ENCODE measurements around the gene SLC35F5.

Gene SLC35F5

GRCh38 chr2:113795405-113795920, 39.0 kb upstream of the SLC35F5 start:
- no peak overlapping the region for H3K4me2 ChIP-seq
- no peak overlapping the region for H3K27ac ChIP-seq
- TF ChIP-seq CTCF (conservative IDR thresholded peaks at IDR 0.05; ENCODE audit: low read depth, low read length) = no peak
- no peak overlapping the region for H2AFZ ChIP-seq (ENCODE audit: low read depth)
- no peaks in the 10 kb centered on the region for H3K36me3 ChIP-seq (ENCODE audit: insufficient read depth)
- no peak overlapping the region for H3K4me3 ChIP-seq (IDR thresholded peaks at IDR 0.05; ENCODE audit: insufficient read depth, low read depth, low read length)
- no peaks in the 10 kb centered on the region for H3K27me3 ChIP-seq (ENCODE audit: insufficient read depth, low read depth)
- H3K9ac ChIP-seq = no peak overlapping the region
- no peaks in the 10 kb centered on the region for H3K79me2 ChIP-seq (ENCODE audit: insufficient read depth, low read depth)
- H4K20me1 ChIP-seq (ENCODE audit: insufficient read depth) = no peaks in the 10 kb centered on the region
- H3K4me1 ChIP-seq (ENCODE audit: low read depth, poor library complexity, severe bottlenecking) = peaks cover 31% of the 10 kb centered on the region

- no peaks in the 10 kb centered on the region for H4K20me1 ChIP-seq (ENCODE audit: insufficient read depth)
- peak overlapping the region; percentile 79 for H2AFZ ChIP-seq (ENCODE audit: low read depth)
- TF ChIP-seq CTCF (conservative IDR thresholded peaks at IDR 0.05; ENCODE audit: low read depth, low read length) = no peak
- no peaks in the 10 kb centered on the region for H3K79me2 ChIP-seq (ENCODE audit: insufficient read depth, low read depth)
- no peak overlapping the region for H3K4me3 ChIP-seq (IDR thresholded peaks at IDR 0.05; ENCODE audit: insufficient read depth, low read depth, low read length)
- H3K27ac ChIP-seq = peak overlapping the region; percentile 77
- peaks cover 33% of the 10 kb centered on the region for H3K4me1 ChIP-seq (ENCODE audit: low read depth, poor library complexity, severe bottlenecking)
- H3K4me2 ChIP-seq = peak overlapping the region; percentile 93
- peak overlapping the region; percentile 15; the same call in 1 of the 2 replicates for H3K9ac ChIP-seq
- no peaks in the 10 kb centered on the region for H3K36me3 ChIP-seq (ENCODE audit: insufficient read depth)
- H3K27me3 ChIP-seq (ENCODE audit: insufficient read depth, low read depth) = no peaks in the 10 kb centered on the region
Measured at GRCh38 chr2:113791697-113792590, 35.5 kb upstream of the SLC35F5 start.

- no peak overlapping the region for H3K4me2 ChIP-seq
- H2AFZ ChIP-seq (ENCODE audit: low read depth) = no peak overlapping the region
- no peaks in the 10 kb centered on the region for H3K27me3 ChIP-seq (ENCODE audit: insufficient read depth, low read depth)
- no peak overlapping the region for H3K4me3 ChIP-seq (IDR thresholded peaks at IDR 0.05; ENCODE audit: insufficient read depth, low read depth, low read length)
- TF ChIP-seq CTCF (conservative IDR thresholded peaks at IDR 0.05; ENCODE audit: low read depth, low read length) = no peak
- no peaks in the 10 kb centered on the region for H3K4me1 ChIP-seq (ENCODE audit: low read depth, poor library complexity, severe bottlenecking)
- H3K36me3 ChIP-seq (ENCODE audit: insufficient read depth) = no peaks in the 10 kb centered on the region
- H4K20me1 ChIP-seq (ENCODE audit: insufficient read depth) = no peaks in the 10 kb centered on the region
- H3K79me2 ChIP-seq (ENCODE audit: insufficient read depth, low read depth) = no peaks in the 10 kb centered on the region
- no peak overlapping the region for H3K27ac ChIP-seq
- no peak overlapping the region for H3K9ac ChIP-seq
Measured at GRCh38 chr2:113784823-113785744, 28.6 kb upstream of the SLC35F5 start.

GRCh38 chr2:113780472-113780871, 24.0 kb upstream of the SLC35F5 start:
- TF ChIP-seq CTCF (conservative IDR thresholded peaks at IDR 0.05; ENCODE audit: low read depth, low read length) = no peak
- Histone ChIP-seq H3K79me2 (ENCODE audit: insufficient read depth, low read depth) (no peaks in the 10 kb centered on the region), H3K36me3 (ENCODE audit: insufficient read depth) (no peaks in the 10 kb centered on the region), H3K27me3 (ENCODE audit: insufficient read depth, low read depth) (no peaks in the 10 kb centered on the region), H2AFZ (ENCODE audit: low read depth) (no peak overlapping the region), H4K20me1 (ENCODE audit: insufficient read depth) (no peaks in the 10 kb centered on the region), H3K27ac (no peak overlapping the region), H3K9ac (no peak overlapping the region), H3K4me2 (no peak overlapping the region), H3K4me3 (IDR thresholded peaks at IDR 0.05; ENCODE audit: insufficient read depth, low read depth, low read length) (no peak overlapping the region), H3K4me1 (ENCODE audit: low read depth, poor library complexity, severe bottlenecking) (no peaks in the 10 kb centered on the region)
